ENCODE measurements around the gene ITPR1. TPM values are rescaled to one million over a fixed set of nuclear protein-coding genes. Genes with fewer than 3 reads are reported as not detected.

The ITPR1 gene
- total RNA-seq, 1 experiment from 2014 or later: 13.8 TPM

DNA sequence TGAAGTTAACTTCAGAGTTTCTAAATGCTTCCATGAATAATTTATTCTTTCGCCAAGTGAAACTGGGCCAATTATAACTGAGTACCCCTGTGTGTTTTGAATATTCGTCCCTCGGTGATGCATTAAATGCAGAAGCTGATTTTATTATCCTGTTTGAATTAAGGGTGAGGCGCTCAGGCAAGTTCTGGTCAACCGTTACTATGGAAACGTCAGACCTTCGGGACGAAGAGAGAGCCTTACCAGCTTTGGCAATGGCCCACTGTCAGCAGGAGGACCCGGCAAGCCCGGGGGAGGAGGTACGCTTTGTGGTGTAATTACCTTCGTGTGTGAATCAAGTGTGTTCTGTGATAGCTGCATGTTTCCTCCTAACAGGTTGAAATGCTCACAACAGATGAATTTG is 239.8 kb downstream of the ITPR1 start:
- DNase-seq (ENCODE audit: low read depth): no peak

DNA sequence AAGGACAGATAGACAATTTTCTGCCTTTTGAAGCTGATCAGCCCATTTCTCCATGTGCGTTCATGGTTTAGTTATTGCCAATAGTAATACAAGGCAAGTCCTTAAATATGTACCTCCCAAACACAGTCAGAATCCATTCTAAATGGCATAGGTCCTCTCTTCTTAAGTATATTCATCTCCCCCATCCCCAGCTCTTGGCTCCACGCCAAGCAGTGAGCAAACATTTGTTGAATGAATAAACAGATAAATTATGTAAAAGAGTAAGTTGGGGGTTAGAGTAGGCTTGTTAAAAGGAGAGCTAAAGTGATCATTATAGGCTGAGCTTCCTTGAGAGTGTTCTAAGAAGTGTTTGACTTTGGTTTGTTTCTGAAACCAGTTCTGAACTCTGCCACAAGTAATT is 241.3 kb downstream of the ITPR1 start:
- in situ Hi-C loops (cut with HindIII; ENCODE audit: low pct_unique_long_range_greater_than_20kb, low sequenced_read_pairs): loop anchor here (10.0 kb wide), 1 partner anchor 240 kb away; the partner anchor contains the start of gene BHLHE40
- no peak for DNase-seq (ENCODE audit: low read depth)

More for the DNA sequence above, 239.8 kb downstream of the ITPR1 start:
- in situ Hi-C loops (cut with HindIII; ENCODE audit: low pct_unique_long_range_greater_than_20kb, low sequenced_read_pairs): loop anchor here (10.0 kb wide), 1 partner anchor 242 kb away; the partner anchor contains the start of gene BHLHE40

- in situ Hi-C loops (cut with HindIII; ENCODE audit: low pct_unique_long_range_greater_than_20kb, low sequenced_read_pairs): loop anchor here (10.0 kb wide), 1 partner anchor 240 kb away; the partner anchor contains the start of gene BHLHE40
- no peak for DNase-seq (ENCODE audit: low read depth)
Observed at GRCh38 chr3:4735243-4735642, 242.1 kb downstream of the ITPR1 start.

GRCh38 chr3:4736284-4736861 is 243.2 kb downstream of the ITPR1 start:
- in situ Hi-C loops (cut with HindIII; ENCODE audit: low pct_unique_long_range_greater_than_20kb, low sequenced_read_pairs): loop anchor here (10.0 kb wide), 1 partner anchor 238 kb away; the partner anchor contains the start of gene BHLHE40

GRCh38 chr3:4738737-4739274 is 245.7 kb downstream of the ITPR1 start:
- no peak for DNase-seq (ENCODE audit: low read depth)
- in situ Hi-C loops (cut with HindIII; ENCODE audit: low pct_unique_long_range_greater_than_20kb, low sequenced_read_pairs): loop anchor here (10.0 kb wide), 1 partner anchor 236 kb away; the partner anchor contains the start of gene BHLHE40

More at GRCh38 chr3:4736284-4736861, 243.2 kb downstream of the ITPR1 start:
- DNase-seq (ENCODE audit: low read depth): no peak

GRCh38 chr3:4739289-4740236 is 246.4 kb downstream of the ITPR1 start:
- in situ Hi-C loops (cut with HindIII; ENCODE audit: low pct_unique_long_range_greater_than_20kb, low sequenced_read_pairs): loop anchor here (10.0 kb wide), 1 partner anchor 235 kb away; the partner anchor contains the start of gene BHLHE40
- DNase-seq (ENCODE audit: low read depth): no peak

- DNase-seq (ENCODE audit: low read depth): no peak
- in situ Hi-C loops (cut with HindIII; ENCODE audit: low pct_unique_long_range_greater_than_20kb, low sequenced_read_pairs): no loop called here
Observed at GRCh38 chr3:4740397-4741105, 247.4 kb downstream of the ITPR1 start.

- in situ Hi-C loops (cut with HindIII; ENCODE audit: low pct_unique_long_range_greater_than_20kb, low sequenced_read_pairs): no loop called here
- DNase-seq (ENCODE audit: low read depth): no peak
Observed at GRCh38 chr3:4741106-4741403, 247.9 kb downstream of the ITPR1 start.

DNA sequence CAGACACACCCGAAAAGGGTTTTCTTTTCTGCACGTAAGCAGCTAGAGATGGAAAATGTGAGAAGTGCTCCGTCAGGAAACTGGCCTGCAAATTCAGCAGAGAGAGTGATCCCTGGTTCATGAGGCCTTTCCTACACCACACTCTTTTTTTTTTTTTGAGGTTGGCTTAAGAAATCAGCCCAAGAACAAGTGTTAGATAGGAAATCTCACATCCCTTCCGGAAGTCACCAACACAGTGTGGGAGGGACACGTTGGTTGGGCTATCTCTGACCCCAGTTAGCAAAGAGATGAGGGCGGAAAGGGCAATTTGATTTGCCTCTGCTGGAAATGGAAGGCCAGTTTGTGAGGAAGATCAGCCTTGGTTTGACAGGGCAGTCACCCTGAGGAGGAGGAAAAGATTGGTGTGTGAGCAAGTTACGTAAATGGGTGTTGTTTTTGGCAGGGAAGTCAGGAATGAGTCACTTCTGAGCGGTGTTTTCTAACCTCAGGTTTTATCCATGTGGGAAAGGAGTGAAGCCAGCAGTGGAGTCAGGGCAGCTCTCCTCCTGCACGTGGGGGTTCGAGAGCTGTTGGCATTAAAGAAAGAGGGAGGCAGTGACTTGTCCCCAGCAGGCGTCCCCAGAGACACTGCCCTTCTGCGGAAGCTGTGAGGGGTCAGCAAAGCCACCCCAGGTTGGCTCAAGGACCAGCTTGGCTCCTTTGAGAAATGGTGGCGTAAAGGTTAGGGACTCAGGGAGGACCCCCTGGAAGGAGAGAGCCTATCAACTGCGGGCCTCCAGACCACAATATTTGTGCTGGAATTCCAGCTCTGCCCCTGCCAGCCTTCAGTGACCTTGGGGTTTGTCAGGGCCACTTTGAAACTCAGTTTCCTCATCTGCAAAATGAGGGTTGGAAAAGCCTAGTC is 248.5 kb downstream of the ITPR1 start:
- in situ Hi-C loops (cut with HindIII; ENCODE audit: low pct_unique_long_range_greater_than_20kb, low sequenced_read_pairs): no loop called here
- DNase-seq (ENCODE audit: low read depth): peak; percentile 96

GRCh38 chr3:4742359-4742758 is 249.2 kb downstream of the ITPR1 start:
- no peak for DNase-seq (ENCODE audit: low read depth)
- in situ Hi-C loops (cut with HindIII; ENCODE audit: low pct_unique_long_range_greater_than_20kb, low sequenced_read_pairs): no loop called here

DNA sequence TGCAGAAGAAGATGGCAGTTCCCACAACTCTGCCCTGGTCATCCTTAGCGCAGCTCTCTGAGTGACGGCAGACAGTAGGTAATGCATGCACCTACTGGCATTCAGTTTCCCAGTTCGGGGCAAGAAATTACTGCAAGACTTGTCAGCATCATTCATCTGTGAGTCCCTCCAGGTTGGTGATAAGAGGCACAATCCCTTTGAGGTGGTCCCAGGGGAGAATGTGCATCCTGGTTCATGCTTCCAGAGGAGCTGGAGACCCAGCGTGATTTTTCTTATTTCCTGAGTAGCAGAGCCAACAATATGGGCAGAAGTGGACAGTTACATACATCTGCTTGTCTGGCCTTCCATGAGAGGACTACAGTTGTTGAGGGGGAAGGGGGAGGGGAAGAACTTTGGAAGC is 250.2 kb downstream of the ITPR1 start:
- in situ Hi-C loops (cut with HindIII; ENCODE audit: low pct_unique_long_range_greater_than_20kb, low sequenced_read_pairs): no loop called here
- no peak for DNase-seq (ENCODE audit: low read depth)

DNA sequence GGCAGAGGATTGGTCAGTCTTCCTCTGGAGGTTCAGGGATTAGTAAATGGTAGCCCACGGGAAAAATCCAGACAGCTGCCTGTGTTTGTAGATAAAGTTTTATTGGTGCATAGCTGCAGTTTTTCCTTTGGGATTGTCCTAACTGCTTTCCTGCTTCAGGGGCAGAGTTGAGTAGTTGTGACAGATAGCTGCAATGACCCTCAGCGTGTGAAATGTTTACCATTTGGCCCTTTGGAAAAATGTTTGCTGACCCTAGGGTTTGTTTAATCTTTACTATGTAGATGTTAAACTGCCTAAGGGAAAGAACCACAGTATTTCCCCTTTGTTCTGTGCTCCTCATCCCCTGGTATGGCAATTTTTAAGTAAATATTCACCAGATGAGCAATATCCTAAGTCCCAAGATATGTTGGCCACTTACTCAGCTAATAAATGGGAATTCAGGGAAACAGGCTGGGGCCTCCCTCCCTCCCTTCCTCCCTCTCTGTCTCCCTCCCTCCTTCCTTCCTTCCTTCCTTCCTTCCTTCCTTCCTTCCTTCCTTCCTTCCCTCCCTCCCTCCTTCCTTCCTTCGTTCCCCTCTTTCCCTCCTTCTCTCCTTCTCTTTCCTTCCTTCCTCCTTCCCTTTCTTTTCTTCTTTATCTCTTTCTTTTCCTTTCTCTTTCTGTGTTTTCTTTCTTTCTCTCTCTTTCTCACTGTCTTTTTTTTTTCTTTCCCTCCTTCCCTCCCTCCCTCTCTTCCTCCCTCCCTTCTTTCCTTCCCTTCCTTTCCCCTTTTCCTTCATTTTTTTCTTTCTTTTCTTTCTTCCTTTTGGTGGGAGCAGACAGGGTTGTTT is 251.5 kb downstream of the ITPR1 start:
- in situ Hi-C loops (cut with HindIII; ENCODE audit: low pct_unique_long_range_greater_than_20kb, low sequenced_read_pairs): no loop called here
- peak; percentile 84 for DNase-seq (ENCODE audit: low read depth)

DNA sequence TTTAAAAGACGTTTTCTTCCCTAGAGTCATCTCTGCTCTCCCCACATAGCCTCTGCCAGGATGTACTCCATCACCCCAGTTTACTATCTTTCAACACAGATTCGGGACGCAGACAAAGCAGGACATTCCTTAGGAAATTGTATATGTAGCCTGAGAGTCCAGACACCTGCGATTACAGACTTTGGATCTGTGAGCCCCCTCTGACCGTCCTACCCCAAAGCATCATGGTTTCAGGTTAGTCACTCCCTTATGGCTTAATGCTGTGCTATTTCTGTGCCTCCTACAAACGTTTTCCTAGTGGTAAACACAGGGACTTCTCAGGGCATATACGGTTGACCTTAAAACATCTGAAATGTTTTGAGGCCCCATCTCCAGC is 252.1 kb downstream of the ITPR1 start:
- DNase-seq (ENCODE audit: low read depth): no peak
- in situ Hi-C loops (cut with HindIII; ENCODE audit: low pct_unique_long_range_greater_than_20kb, low sequenced_read_pairs): no loop called here

- in situ Hi-C loops (cut with HindIII; ENCODE audit: low pct_unique_long_range_greater_than_20kb, low sequenced_read_pairs): no loop called here
- DNase-seq (ENCODE audit: low read depth): peak; percentile 41
Observed at GRCh38 chr3:4746241-4746958, 253.3 kb downstream of the ITPR1 start.

DNA sequence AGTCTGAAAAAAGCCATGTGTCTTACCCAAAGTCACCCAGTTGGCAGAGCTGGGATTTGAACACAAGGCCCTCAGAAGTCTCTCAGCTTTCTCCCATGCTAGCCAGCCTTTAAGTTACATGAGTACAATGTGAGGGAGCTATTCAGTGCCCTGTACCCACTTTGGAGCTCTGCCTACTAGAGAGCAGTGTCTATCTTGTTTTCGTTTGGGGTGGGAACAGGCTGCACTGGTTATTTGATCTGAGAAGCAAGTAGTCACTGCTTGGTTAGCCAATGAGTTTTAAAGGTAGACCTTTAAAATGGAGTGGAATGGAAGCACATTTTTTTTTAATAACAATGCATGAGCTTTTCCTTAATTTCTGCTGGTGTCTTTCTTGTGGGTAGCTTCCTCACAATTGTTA is 255.0 kb downstream of the ITPR1 start:
- DNase-seq (ENCODE audit: low read depth): no peak
- in situ Hi-C loops (cut with HindIII; ENCODE audit: low pct_unique_long_range_greater_than_20kb, low sequenced_read_pairs): no loop called here

GRCh38 chr3:4748701-4749378 is 255.7 kb downstream of the ITPR1 start:
- in situ Hi-C loops (cut with HindIII; ENCODE audit: low pct_unique_long_range_greater_than_20kb, low sequenced_read_pairs): no loop called here
- DNase-seq (ENCODE audit: low read depth): no peak

Data from Caki2 (cell line).